Measurements from ENCODE around the gene BCAP31. TPM values are rescaled to one million over a fixed set of nuclear protein-coding genes. Genes with fewer than 3 reads are reported as not detected.
A peak's percentile ranks its signal among the peaks of the same experiment; 100 is the strongest.

BCAP31 gene
- total RNA-seq, 2 experiments from 2014 or later = 43.0 to 72.0 TPM

- Histone ChIP-seq H3K9me2 (ENCODE audit: insufficient read depth, low read length) (no peaks in the 10 kb centered on the region), H3K36me3 (ENCODE audit: insufficient read depth, low read length) (no peaks in the 10 kb centered on the region), H2AFZ (ENCODE audit: low read length) (no peak overlapping the region), H3K79me2 (ENCODE audit: insufficient read depth, low read depth, low read length) (no peaks in the 10 kb centered on the region), H4K20me1 (ENCODE audit: insufficient read depth, low read length) (no peaks in the 10 kb centered on the region), H3K4me1 (ENCODE audit: insufficient read depth, low read length, poor library complexity, severe bottlenecking) (no peaks in the 10 kb centered on the region), H3K27ac (ENCODE audit: low read depth, low read length, poor library complexity, severe bottlenecking) (no peak overlapping the region), H3K4me3 (ENCODE audit: low read depth, low read length, poor library complexity, severe bottlenecking) (no peak overlapping the region), H3K9me3 (ENCODE audit: low read length) (no peaks in the 10 kb centered on the region), H3K4me2 (ENCODE audit: low read length) (no peak overlapping the region)
- intact Hi-C loops (cut with micrococcal nuclease; ENCODE audit: unreplicated experiment) = loop anchor here (1.0 kb wide), 1 partner anchor 130 kb away; no protein-coding TSS in a partner anchor
- TF ChIP-seq CTCF (conservative IDR thresholded peaks at IDR 0.05; ENCODE audit: low read length) = peak; percentile 81
- no peak for TF ChIP-seq EZH2phosphoT487 (IDR thresholded peaks at IDR 0.05; ENCODE audit: borderline replicate concordance, low read depth, low read length)
- CTCF ChIA-PET (ENCODE audit: unreplicated experiment) = no interaction called here
- DNase-seq (ENCODE audit: low spot score) = peak; percentile 46
- POLR2A ChIA-PET = no interaction called here
- BruUV-seq (replicated peaks) = no TSS peak
Measured at GRCh38 chrX:153669174-153669890, 54.9 kb downstream of the BCAP31 start.

- POLR2A ChIA-PET = no interaction called here
- Histone ChIP-seq H3K79me2 (ENCODE audit: insufficient read depth, low read depth, low read length) (no peaks in the 10 kb centered on the region), H2AFZ (ENCODE audit: low read length) (no peak overlapping the region), H3K4me3 (ENCODE audit: low read depth, low read length, poor library complexity, severe bottlenecking) (no peak overlapping the region), H3K27ac (ENCODE audit: low read depth, low read length, poor library complexity, severe bottlenecking) (no peak overlapping the region), H4K20me1 (ENCODE audit: insufficient read depth, low read length) (no peaks in the 10 kb centered on the region), H3K4me1 (ENCODE audit: insufficient read depth, low read length, poor library complexity, severe bottlenecking) (no peaks in the 10 kb centered on the region), H3K9me3 (ENCODE audit: low read length) (no peaks in the 10 kb centered on the region), H3K9me2 (ENCODE audit: insufficient read depth, low read length) (no peaks in the 10 kb centered on the region), H3K36me3 (ENCODE audit: insufficient read depth, low read length) (no peaks in the 10 kb centered on the region), H3K4me2 (ENCODE audit: low read length) (no peak overlapping the region)
- no peak for TF ChIP-seq EZH2phosphoT487 (IDR thresholded peaks at IDR 0.05; ENCODE audit: borderline replicate concordance, low read depth, low read length)
- TF ChIP-seq CTCF (conservative IDR thresholded peaks at IDR 0.05; ENCODE audit: low read length) = no peak
- CTCF ChIA-PET (ENCODE audit: unreplicated experiment) = no interaction called here
- no peak for DNase-seq (ENCODE audit: low spot score)
- intact Hi-C loops (cut with micrococcal nuclease; ENCODE audit: unreplicated experiment) = loop anchor here (1.0 kb wide), 2 partner anchors 113 to 129 kb away; no protein-coding TSS in a partner anchor
- BruUV-seq (replicated peaks) = no TSS peak
Measured at GRCh38 chrX:153668423-153669173, 55.6 kb downstream of the BCAP31 start.

Measured in OCI-LY7 (cell line).